Breast epithelium (tissue), 4 donors: ENCODE measurements around the gene ATF2. TPM values are rescaled to one million over a fixed set of nuclear protein-coding genes. Genes with fewer than 3 reads are reported as not detected.
"Not testable (repeated sequence)": the region's sequence is repeated elsewhere in the genome, so short reads cannot be mapped to it uniquely, and the experiment has no call there.

Source experiments
- DNase-seq, 2 donors: peaks; one replicate each; pipeline ENCODE4 v3.0.0-alpha.2; 2019; ENCODE audit warnings: low spot score in 2 of 2
- H3K27ac ChIP-seq, 2 donors: fragments of 200-600 bp; sonication (generic) in 1 of 2; one replicate each; pipeline ENCODE4 v1.5.1; 2016 to 2019; ENCODE audit warnings: mild to moderate bottlenecking in 1 of 2
- H3K27me3 ChIP-seq, 2 donors: fragments of 200-600 bp; sonication (generic) in 1 of 2; one replicate each; pipeline versions ENCODE4 v1.5.1 to v1.6.0; 2017 to 2019; ENCODE audit warnings: control low read depth in 1 of 2, mild to moderate bottlenecking in 1 of 2
- H3K36me3 ChIP-seq: fragments of 200-600 bp; one replicate; pipeline ENCODE4 v1.5.1; 2019
- H3K4me1 ChIP-seq, 2 donors: fragments of 200-600 bp; sonication (generic); one replicate each; pipeline ENCODE4 v1.5.1; 2016 to 2019; ENCODE audit warnings: control low read depth in 1 of 2
- H3K4me3 ChIP-seq, 3 donors: fragments of 200-600 bp; sonication (generic); 1 replicate in 2 of 3; 2 replicates in 1 of 3; pipeline ENCODE4 v1.5.1; 2016 to 2019; ENCODE audit warnings: mild to moderate bottlenecking in 3 of 3, moderate library complexity in 2 of 3
- H3K9me3 ChIP-seq, 2 donors: fragments of 200-600 bp; sonication (generic) in 1 of 2; one replicate each; pipeline ENCODE4 v1.5.1; 2016 to 2019; ENCODE audit warnings: control low read depth in 1 of 2
- POLR2A ChIP-seq: fragments of 450-650 bp; IDR thresholded peaks from one replicate; pipeline ENCODE4 v1.6.1; 2016; ENCODE audit warnings: antibody characterized with exemption, mild to moderate bottlenecking, moderate library complexity
- POLR2AphosphoS5 ChIP-seq, 3 donors: sonication (generic); formaldehyde crosslinking; IDR thresholded peaks; one replicate each; pipeline ENCODE4 v1.6.1; 2017; ENCODE audit warnings: antibody characterized with exemption in 3 of 3
- intact Hi-C: fragments of 100-400 bp; cut with DNase I; formaldehyde crosslinking; loops from one replicate; pipeline ENCODE4 v1.15.1; 2023; ENCODE audit warnings: low total_unique reads
- total RNA-seq, 3 donors: library from RNA; depleted of rRNA; stranded (reverse); fragments of >200 nt; gene quantifications; one replicate each; pipeline ENCODE4 v1.1.0, GENCODE V29; 2016
- TF ChIP-seq, protein P1 (sequence below), 3 donors: fragments of 450-650 bp; IDR thresholded peaks; one replicate each; pipeline ENCODE4 v1.5.1; 2016 to 2017; ENCODE audit warnings: antibody characterized with exemption in 3 of 3, mild to moderate bottlenecking in 3 of 3, moderate library complexity in 3 of 3

Gene ATF2
- total RNA-seq, 3 donors from 2014 or later, result 57.0 to 71.7 (median 61.0) TPM

DNA sequence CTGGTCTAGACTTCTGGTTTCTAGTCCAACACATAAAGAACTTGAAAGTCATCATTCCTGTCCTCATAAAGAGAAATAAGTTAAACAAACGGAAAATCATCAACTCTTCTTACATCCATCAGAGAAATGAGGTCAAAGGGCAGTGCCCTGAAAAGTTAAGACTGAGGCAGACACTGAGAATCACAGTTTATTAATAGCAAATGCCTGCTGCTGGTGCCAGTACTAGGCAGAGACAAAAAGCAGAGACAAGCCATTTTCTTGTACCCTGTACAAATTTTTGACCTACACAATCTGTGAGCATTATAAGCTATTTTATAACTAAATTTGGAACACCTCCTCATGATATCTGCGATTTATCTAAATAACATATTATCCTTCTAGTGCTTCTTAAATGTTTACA is 36.8 kb downstream of the ATF2 start:
- H3K27me3 ChIP-seq, result no peaks in the 10 kb centered on the region
- no peaks in the 10 kb centered on the region for H3K4me1 ChIP-seq
- H3K36me3 ChIP-seq, result no peaks in the 10 kb centered on the region
- no peak for DNase-seq
- TF ChIP-seq POLR2A, result no peak
- TF ChIP-seq, protein P1, sequence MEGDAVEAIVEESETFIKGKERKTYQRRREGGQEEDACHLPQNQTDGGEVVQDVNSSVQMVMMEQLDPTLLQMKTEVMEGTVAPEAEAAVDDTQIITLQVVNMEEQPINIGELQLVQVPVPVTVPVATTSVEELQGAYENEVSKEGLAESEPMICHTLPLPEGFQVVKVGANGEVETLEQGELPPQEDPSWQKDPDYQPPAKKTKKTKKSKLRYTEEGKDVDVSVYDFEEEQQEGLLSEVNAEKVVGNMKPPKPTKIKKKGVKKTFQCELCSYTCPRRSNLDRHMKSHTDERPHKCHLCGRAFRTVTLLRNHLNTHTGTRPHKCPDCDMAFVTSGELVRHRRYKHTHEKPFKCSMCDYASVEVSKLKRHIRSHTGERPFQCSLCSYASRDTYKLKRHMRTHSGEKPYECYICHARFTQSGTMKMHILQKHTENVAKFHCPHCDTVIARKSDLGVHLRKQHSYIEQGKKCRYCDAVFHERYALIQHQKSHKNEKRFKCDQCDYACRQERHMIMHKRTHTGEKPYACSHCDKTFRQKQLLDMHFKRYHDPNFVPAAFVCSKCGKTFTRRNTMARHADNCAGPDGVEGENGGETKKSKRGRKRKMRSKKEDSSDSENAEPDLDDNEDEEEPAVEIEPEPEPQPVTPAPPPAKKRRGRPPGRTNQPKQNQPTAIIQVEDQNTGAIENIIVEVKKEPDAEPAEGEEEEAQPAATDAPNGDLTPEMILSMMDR (IDR thresholded peaks at IDR 0.05), result no peak
- TF ChIP-seq POLR2AphosphoS5 (IDR thresholded peaks at IDR 0.05), result no peak
- no peak overlapping the region for H3K27ac ChIP-seq
- H3K4me3 ChIP-seq, result no peak overlapping the region
- H3K9me3 ChIP-seq, result no peaks in the 10 kb centered on the region
- intact Hi-C loops, result no loop called here

DNA sequence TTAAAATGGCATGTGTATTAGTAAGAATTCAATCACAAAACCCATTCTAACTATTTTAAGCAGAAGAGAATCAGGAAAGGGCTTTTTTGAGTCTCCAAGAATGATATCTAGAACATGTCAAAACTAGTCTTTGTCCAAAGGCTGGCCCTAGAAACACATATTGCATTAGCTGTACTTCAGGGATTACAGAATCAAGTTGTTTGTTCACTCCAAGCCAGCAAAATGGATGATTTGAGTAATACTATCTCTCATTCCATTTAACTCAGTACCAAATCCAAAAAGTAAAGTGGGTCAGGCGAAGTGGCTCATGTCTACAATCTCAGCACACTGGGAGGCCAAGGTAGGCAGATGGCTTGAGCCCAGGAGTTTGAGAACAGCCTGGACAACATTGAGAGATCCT is 41.3 kb downstream of the ATF2 start:
- no peak for DNase-seq
- no peak for TF ChIP-seq POLR2AphosphoS5 (IDR thresholded peaks at IDR 0.05)
- no peak for TF ChIP-seq POLR2A
- TF ChIP-seq, protein P1 (IDR thresholded peaks at IDR 0.05), result no peak
- no peak overlapping the region for H3K27ac ChIP-seq
- H3K4me3 ChIP-seq, result no peak overlapping the region
- H3K4me1 ChIP-seq, result no peaks in the 10 kb centered on the region
- no peaks in the 10 kb centered on the region for H3K36me3 ChIP-seq
- no peaks in the 10 kb centered on the region for H3K9me3 ChIP-seq
- intact Hi-C loops, result no loop called here
- H3K27me3 ChIP-seq, result no peaks in the 10 kb centered on the region

DNA sequence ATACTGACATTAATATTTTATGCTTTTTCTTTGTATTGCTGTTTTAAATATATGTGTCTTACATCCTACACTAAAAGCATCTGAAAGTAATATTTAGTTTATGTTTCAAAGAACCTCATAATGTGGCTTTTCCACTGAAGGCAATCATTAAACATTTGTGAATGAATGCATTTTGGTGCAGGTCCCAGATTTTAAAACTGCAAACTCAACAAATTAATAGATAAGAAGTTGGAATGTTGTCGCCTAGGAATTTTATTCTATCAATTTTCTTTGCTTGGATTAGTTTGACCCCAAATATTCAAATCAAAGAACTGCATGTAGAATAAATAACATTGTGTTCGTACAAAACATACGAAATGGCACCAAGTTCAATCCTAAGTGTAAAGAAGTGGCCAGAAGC is 44.7 kb downstream of the ATF2 start:
- Histone ChIP-seq H3K36me3 (no peaks in the 10 kb centered on the region), H3K4me3 (no peak overlapping the region), H3K27ac (no peak overlapping the region), H3K27me3 (no peaks in the 10 kb centered on the region), H3K4me1 (no peaks in the 10 kb centered on the region), H3K9me3 (no peaks in the 10 kb centered on the region)
- no peak for DNase-seq
- TF ChIP-seq, protein P1 (IDR thresholded peaks at IDR 0.05), result no peak
- no peak for TF ChIP-seq POLR2AphosphoS5 (IDR thresholded peaks at IDR 0.05)
- no peak for TF ChIP-seq POLR2A
- intact Hi-C loops, result no loop called here

DNA sequence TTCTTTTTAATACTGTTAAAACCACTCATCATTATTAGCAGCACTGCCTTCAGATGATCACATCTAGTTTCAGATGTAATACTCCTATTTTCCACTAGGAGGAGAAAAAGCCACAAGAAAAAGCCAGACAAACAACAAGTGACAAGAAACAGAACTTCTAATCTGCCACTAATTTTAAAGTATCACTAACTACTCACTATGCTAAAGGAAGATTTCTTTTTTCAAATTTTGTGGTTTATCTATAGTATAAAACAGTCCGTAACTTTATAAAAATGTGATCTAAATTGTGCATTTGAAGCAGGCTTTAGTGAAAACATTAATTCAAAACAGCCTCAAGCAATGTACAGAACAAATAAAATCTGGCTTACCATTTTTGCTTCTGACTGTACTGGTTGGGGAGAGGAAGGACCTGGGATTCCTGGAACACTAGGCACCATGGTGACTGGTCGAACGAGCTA is 56.8 kb downstream of the ATF2 start:
- H3K4me1 ChIP-seq, result no peaks in the 10 kb centered on the region
- no peaks in the 10 kb centered on the region for H3K27me3 ChIP-seq
- H3K36me3 ChIP-seq, result no peaks in the 10 kb centered on the region
- H3K9me3 ChIP-seq, result no peaks in the 10 kb centered on the region
- no peak overlapping the region for H3K4me3 ChIP-seq
- intact Hi-C loops, result no loop called here
- H3K27ac ChIP-seq, result no peak overlapping the region
- no peak for DNase-seq
- TF ChIP-seq, protein P1 (IDR thresholded peaks at IDR 0.05), result peak; percentile 38 to 60 (median 55)
- no peak for TF ChIP-seq POLR2A
- TF ChIP-seq POLR2AphosphoS5 (IDR thresholded peaks at IDR 0.05), result no peak

DNA sequence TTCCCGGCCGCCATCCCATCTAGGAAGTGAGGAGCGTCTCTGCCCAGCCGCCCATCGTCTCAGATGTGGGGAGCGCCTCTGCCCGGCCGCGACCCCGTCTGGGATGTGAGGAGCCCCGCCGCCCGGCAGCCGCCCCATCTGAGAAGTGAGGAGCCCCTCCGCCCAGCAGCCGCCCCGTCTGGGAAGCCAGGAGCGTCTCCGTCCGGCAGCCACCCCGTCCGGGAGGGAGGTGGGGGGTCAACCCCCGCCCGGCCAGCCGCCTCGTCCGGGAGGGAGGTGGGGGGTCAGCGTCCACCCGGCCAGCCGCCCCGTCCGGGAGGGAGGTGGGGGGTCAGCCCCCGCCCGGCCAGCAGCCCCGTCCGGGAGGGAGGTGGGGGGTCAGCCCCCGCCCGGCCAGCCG is 59.9 kb downstream of the ATF2 start:
- H3K27ac ChIP-seq, H3K36me3 ChIP-seq, H3K27me3 ChIP-seq, H3K4me1 ChIP-seq, intact Hi-C loops, DNase-seq, H3K4me3 ChIP-seq, H3K9me3 ChIP-seq: not testable (repeated sequence)

DNA sequence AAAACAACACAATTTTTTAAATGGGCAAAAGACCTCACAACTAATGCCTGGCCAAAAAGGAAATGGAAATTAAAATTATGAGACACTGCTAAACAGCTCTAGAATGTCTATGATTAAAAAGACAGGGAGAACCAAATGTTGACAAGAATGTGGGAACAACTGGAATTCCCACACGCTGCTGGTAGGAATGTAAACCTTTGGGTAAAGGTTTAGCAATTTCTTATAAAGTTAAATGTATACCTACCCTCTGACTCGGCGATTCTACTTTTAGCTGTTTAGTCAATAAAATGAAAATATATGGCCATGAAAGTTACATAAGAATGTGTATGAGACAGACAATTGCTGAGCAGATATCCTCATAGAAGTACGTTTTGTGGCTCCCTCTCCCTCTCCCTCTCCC is 60.9 kb downstream of the ATF2 start:
- Histone ChIP-seq H3K9me3 (no peaks in the 10 kb centered on the region), H3K27ac (no peak overlapping the region), H3K36me3 (no peaks in the 10 kb centered on the region), H3K4me3 (no peak overlapping the region), H3K4me1 (no peaks in the 10 kb centered on the region), H3K27me3 (no peaks in the 10 kb centered on the region)
- intact Hi-C loops, result no loop called here
- no peak for DNase-seq
- TF ChIP-seq POLR2A (no peak), POLR2AphosphoS5 (IDR thresholded peaks at IDR 0.05) (no peak)
- TF ChIP-seq, protein P1 (IDR thresholded peaks at IDR 0.05), result no peak
